Measurements from ENCODE around the gene DNM1. TPM values are rescaled to one million over a fixed set of nuclear protein-coding genes. Genes with fewer than 3 reads are reported as not detected.
"Not testable (repeated sequence)": the region's sequence is repeated elsewhere in the genome, so short reads cannot be mapped to it uniquely, and the experiment has no call there.

DNM1 gene
- total RNA-seq, 1 donor from 2014 or later: 52.7 TPM

DNA sequence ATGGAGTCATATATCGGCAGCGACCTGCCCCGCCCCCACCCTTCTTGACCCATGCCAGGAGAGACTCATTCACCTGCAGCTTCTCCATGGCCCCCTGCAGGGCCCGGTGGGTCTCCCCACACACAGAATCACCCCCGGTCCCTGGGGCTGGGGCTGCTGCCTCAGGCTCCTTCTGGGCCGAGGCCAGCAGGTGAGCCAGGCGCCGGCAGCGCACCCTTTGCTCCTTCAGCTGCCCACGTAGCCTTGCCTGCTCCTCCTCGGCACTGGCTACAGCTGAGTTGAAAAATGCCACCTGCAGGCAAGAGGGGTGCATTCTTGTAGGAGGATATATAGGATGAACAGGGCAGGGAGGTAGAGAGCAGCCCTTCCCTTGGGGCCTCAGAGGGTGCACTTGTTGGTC, 54.7 kb downstream of the DNM1 start:
- ATAC-seq: no peak
- DNase-seq (ENCODE audit: low spot score): no peak
- intact Hi-C loops (cut with DNase I): no loop called here

DNA sequence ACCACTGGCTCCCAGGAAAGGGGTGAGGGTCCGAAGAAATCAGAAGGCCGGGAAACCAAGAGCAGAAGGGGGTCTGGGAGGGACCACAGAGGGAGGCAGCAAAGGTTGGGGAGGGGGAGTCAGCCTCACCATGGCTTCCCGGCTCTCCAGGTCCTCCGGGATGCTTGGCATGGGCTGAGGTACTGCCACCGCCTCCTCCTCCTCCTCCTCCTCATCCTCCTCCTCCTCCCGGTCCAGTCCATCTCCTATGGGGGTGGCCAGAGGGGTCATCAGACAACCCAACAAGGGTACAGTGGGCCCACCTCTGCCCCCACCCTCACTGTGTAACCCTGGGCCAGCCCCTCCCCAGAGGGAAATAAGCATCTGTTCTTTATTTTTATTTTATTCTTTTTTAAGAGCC, 55.1 kb downstream of the DNM1 start:
- intact Hi-C loops (cut with DNase I): no loop called here
- DNase-seq (ENCODE audit: low spot score) (no peak), ATAC-seq (no peak)

- DNase-seq (ENCODE audit: low spot score): no peak
- no peak for ATAC-seq
- intact Hi-C loops (cut with DNase I): no loop called here
Measured at GRCh38 chr9:128259156-128259555, 56.0 kb downstream of the DNM1 start.

GRCh38 chr9:128260340-128260739, 57.2 kb downstream of the DNM1 start:
- intact Hi-C loops (cut with DNase I): no loop called here
- no peak for DNase-seq (ENCODE audit: low spot score)

DNA sequence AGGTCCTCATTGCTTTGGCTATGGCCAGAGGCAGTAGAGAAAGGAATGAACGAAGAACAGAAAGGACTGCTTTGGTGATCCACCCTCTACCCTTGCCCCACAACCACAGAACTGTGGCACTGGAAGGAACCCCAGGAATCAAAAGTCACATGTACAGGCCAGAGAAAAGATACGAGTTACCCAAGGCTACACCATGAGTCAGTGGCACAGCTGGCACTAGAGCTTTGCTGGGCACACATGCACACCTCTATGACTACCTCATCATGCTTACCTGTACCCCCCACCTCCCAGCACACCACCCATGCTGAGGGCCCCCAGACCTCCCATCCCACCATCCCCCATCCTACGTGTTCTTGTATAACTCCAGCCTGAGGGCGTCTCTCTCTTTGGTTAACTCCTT, 59.5 kb downstream of the DNM1 start:
- no peak for DNase-seq (ENCODE audit: low spot score)
- intact Hi-C loops (cut with DNase I): no loop called here
- ATAC-seq: no peak

More at GRCh38 chr9:128260340-128260739, 57.2 kb downstream of the DNM1 start:
- ATAC-seq: no peak

GRCh38 chr9:128265348-128265847, 62.2 kb downstream of the DNM1 start:
- intact Hi-C loops (cut with DNase I): no loop called here
- DNase-seq (ENCODE audit: low spot score): no peak
- ATAC-seq: no peak

DNA sequence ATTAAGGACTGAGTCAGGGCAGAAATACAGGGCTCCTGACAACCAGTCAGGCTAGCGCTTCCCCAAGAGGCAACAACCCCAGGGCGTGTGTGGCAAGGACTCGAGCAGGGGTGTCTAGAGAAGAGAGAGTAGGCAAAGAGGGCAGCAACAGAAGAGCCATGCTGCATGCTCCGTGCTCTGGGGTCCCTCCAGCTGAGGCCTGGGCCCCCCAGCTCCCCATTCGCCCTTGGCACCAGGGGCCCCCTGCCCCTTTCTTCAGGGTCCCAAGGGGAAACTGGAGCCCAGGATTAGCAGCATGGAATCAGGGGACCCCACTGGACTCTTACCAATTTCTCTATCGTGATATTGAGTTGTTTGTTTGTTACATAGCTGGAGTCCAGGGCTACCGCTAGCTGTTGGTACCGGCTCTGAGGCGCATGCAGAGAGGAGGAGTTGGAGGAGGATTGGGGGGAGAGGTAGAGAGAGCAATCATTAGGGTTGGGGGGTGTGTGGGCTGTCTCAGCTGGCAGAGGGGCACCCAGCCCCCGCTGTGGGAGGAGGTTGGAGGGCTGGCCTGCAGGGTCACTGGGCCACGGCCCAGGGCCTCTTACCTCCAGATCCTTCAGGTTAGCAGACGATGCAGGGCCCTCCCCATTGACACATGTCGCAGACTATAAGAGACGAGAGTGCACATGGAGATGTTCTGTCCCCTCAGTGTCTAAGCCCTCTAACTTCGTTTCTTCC, 63.9 kb downstream of the DNM1 start:
- ATAC-seq (no peak), DNase-seq (ENCODE audit: low spot score) (no peak)
- intact Hi-C loops (cut with DNase I): no loop called here

DNA sequence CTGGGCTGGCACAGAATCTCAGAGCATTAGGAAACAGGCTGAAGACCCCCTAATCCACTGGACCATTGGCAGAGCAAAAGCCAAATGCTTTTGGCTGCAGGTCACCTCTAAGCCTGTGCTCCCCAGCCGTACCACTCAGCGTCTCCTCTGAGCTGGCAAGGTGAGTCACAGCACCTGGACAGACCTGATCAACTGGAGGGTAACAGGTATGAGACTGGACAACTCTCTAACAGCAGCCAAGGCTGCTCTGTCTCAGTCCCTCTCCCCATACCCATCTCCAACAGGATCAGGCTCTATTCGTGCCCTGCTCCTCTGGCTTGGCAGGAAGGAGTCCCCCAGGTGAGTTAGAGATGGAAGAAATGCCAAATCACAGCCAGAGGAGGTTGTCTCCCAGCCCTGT, 67.9 kb downstream of the DNM1 start:
- intact Hi-C loops (cut with DNase I): no loop called here
- ATAC-seq (no peak), DNase-seq (ENCODE audit: low spot score) (no peak)

GRCh38 chr9:128271512-128271911, 68.3 kb downstream of the DNM1 start:
- DNase-seq (ENCODE audit: low spot score) (no peak), ATAC-seq (no peak)
- intact Hi-C loops (cut with DNase I): no loop called here

GRCh38 chr9:128274245-128274644, 71.1 kb downstream of the DNM1 start:
- ATAC-seq (no peak), DNase-seq (ENCODE audit: low spot score) (no peak)
- intact Hi-C loops (cut with DNase I): no loop called here

GRCh38 chr9:128275198-128276007, 72.2 kb downstream of the DNM1 start, which contains the start of gene GOLGA2:
Gene GOLGA2, minus strand, starts transcription at chr9:128276007. Its CDS starts 31 bp downstream, at chr9:128275976.
- ATAC-seq (peak; percentile 72), DNase-seq (ENCODE audit: low spot score) (peak; percentile 76)
- intact Hi-C loops (cut with DNase I): no loop called here

- ATAC-seq: peak; percentile 98
- intact Hi-C loops (cut with DNase I): no loop called here
- peak; percentile 100 for DNase-seq (ENCODE audit: low spot score)
Measured at GRCh38 chr9:128276008-128276573, 72.9 kb downstream of the DNM1 start, which contains the start of gene SWI5. Gene SWI5, plus strand, starts transcription at chr9:128276276.

DNA sequence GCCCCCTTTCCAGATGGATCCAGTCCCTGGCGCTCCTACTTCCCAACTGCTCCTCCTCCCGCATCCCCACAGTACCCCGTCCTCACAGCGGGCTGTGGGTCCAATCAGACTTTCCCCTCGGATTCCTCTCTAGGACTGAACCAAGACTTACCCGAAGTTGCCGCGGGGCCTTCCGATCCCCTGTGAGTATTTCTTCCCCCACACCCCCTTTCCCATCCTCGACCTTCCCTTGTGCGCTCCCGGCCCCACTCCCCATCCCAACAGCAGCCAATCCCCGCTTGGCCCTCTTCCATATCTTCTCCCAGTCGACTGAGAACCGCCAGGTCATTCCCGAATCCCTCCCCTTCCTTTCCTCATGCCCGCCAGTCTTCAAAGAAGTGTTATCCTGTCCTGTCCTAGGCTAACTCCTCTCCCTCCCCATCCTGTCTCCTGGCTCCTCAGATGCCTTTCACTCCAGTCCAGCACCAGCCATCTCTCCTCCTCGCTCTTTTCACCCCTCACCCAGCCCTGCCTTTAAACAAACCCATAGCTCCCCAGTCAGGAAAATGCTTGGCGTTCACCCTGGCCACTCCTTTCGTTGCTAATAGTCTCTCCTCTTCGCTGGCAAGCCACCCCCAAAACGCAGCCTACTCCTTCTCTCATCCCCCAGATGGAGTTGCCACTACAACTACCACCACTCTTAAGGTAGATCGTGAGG, 73.5 kb downstream of the DNM1 start:
- DNase-seq (ENCODE audit: low spot score) (peak; percentile 69), ATAC-seq (peak; percentile 48)
- intact Hi-C loops (cut with DNase I): no loop called here

- intact Hi-C loops (cut with DNase I); ATAC-seq; DNase-seq (ENCODE audit: low spot score): not testable (repeated sequence)
Measured at GRCh38 chr9:128279088-128280073, 76.2 kb downstream of the DNM1 start.

DNA sequence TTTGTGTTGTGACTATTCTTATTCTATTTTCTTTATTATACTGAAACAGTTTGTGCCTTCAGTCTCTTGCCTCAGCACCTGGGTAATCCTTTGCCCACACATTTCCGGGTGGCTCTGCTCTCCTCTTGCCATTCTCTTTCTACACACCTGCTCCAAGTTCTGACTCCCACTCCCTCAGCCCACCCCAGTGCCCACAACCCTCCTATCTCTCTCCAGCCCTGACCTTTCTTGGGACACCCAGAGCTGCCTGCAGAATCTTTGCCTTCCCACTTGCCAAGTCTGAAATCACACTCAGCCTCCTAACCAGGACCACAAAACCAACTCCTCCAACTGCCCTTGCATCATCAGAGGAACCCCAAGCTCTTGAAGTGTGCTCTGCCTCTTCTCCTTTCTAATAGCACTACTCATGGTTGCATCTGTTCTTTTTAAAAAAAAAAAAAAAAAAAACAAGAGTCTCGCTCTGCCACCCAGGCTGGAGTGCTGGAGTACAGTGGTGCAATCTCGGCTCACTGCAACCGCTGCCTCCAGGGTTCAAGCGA, 77.0 kb downstream of the DNM1 start:
- DNase-seq (ENCODE audit: low spot score): no peak
- intact Hi-C loops (cut with DNase I): no loop called here
- no peak for ATAC-seq

DNA sequence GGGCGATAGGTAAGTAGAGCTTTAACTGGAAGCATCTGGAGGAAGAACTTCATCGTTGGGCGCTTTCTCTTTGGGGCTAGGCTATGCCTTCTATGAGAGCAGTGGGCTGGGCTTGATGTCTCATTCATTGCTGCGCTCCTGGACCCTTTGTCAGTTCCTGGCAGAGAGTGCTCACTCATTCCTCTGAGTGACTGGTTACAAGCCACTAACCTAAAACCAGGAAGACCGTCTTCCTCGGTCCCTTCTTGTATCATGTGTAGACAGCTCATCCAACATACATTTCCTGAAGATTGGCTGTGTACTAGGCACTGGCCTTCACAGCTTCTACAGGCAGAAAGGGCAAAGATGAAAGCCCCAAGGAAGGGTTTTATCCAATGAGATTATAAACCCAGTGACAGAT, 79.3 kb downstream of the DNM1 start:
- intact Hi-C loops (cut with DNase I): no loop called here

GRCh38 chr9:128285033-128285784, 82.0 kb downstream of the DNM1 start:
- ATAC-seq: no peak
- intact Hi-C loops (cut with DNase I): no loop called here
- no peak for DNase-seq (ENCODE audit: low spot score)

More for the DNA sequence above, 79.3 kb downstream of the DNM1 start:
- ATAC-seq (no peak), DNase-seq (ENCODE audit: low spot score) (no peak)

Measured in sciatic nerve (tissue), 2 donors.